GM18907 (cell line): ENCODE measurements around the gene CFAP74.

Experiments used
- ATAC-seq: cut with Tn5 transposase; IDR thresholded peaks from one replicate; pipeline ENCODE4 v1.9.1; 2021; ENCODE audit warnings: mild to moderate bottlenecking, moderate library complexity; ENCODE audit not compliant: unreplicated experiment

Gene CFAP74

GRCh38 chr1:1972976-1973715, 30.4 kb downstream of the CFAP74 start:
- no peak for ATAC-seq

DNA sequence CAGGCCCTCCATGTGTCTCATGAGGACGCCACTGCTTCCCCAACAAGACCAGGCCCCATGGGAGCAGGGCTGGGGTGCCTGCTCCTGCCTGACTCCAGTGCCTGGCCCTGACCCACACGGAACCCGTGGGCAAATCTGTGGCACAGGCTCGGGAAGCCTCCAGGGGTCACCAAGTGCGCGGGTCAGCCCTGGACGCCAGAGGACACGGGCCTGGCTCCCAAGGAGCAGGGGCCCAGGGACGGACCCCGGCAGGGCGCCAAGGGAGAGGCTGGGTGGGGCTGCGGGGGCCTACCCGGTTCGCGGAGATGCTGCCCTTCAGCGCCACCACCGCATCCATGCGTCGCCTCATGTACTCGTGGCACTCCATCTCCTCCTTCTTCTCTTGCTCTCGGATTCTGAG, 31.9 kb downstream of the CFAP74 start:
- ATAC-seq = no peak

DNA sequence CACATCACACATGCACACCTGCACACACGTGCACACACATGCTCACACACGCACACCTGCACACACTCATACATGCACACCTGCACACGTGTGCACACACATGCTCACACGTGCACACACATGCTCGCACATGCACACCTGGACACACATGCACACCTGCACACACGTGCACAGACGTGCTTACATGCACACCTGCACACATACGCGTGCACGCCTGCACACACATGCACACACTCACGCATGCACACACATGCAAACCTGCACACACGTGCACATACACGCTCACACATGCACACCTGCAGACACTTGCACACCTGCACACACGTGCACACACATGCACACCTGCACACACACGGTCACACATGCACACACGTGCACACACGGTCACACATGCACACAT, 32.6 kb downstream of the CFAP74 start:
- no peak for ATAC-seq

DNA sequence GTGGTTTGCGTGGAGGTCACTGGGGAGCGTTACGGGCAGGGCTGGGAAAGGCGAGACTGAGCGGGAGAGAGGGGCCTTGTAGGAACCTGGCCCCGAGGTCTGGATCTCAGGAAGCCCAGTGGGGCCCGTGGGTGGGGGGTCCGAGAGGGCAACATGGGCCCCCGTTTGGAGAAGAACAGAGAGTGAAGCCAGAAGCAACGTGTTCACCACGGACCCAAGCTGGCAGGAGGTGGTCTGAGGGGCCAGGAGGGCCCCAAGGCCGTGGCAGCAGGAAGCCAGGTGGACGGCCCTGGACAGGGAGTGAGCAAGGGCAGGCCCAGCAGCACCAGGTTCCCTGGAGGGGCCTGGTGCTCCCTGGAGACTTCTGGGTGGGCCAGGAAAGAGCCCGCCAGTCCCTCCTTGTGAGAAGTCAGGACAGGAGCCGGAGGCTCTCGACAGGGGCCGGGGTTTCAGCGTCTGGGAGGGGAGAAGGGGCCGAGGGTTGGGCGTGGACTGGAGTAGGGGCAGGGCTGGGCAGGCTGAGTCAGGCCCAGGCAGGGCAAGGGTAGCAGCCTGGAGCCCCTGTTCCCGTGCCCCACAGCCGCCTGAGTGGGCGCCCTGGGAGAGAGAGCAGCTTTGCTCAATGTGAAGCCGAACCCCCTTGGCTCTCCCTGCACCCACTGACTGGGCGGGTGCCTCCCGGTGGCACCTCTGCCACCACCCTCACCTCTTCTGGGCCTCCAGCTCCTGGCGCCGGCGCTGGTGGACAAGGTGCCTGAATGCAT, 33.5 kb downstream of the CFAP74 start:
- no peak for ATAC-seq

DNA sequence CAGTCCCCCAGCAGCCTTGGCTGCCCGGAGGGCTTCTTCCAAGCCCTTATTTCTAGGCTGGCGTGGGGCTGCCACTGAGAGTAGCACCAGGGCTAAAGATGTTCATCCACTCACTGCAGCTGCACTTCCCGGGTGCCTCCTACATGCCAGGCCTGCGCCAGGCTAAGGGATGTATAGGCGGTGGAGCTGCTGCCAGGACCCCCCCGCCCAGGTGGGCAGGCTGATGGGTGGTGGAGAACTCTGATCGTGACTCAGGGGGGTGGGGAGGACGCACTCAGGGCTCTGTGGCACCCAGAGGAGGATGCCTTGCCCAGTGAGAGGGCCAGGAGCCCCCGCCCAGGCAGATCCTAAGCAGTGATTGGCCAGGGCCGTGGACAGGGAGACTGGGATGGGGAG, 34.1 kb downstream of the CFAP74 start:
- ATAC-seq = no peak

DNA sequence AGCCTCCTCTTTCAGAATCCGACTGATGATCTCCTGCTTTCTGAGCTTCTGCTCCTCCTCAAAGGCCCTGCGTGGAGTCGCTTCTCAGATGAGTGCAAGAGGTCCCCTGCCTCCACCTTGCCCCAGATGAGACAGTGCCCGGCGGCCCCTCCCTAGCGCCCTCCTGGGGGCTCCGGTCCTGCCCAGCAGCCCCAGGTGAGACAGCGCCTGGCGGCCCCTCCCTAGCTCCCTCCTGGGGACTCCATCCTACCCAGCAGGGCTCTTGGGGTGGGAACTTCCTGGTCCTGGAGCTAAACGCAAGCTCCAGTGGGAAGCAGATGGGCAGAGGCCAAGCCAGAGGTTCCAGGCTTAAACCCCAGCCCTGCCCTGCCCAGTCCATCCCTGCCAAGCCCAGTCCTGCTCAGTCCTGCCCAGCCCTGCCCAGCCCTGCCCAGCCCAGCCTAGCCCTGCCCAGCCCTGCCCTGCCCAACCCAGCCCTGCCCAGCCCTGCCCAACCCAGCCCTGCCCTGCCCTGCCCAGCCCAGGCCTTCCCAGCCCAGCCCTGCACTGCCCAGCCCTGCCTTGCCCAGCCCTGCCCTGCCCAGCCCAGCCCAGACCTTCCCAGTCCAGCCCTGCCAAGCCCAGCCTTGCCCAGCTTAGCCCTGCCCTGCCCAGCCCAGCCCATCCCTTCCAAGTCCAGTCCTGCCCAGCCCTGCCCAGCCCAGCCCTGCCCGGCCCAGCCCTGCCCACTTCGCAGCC, 34.6 kb downstream of the CFAP74 start:
- ATAC-seq = no peak

DNA sequence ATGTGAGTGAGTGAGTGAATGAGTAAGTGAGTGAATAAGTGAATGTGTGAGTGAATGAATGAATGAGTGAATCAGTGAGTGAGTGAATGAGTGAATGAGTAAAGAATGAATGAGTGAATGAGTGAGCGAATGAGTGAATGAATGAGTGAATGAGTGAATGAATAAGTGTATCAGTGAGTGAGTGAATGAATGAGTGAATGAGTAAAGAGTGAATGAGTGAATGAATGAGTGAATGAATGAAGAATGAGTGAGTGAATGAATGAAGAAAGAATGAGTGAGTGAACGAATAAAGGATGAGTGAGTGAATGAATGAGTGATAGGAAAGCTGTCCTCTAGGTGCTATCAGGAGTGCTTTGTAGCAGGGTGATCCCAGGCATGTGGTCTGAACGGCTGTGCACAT, 35.7 kb downstream of the CFAP74 start:
- no peak for ATAC-seq

GRCh38 chr1:1967151-1967550, 36.4 kb downstream of the CFAP74 start:
- no peak for ATAC-seq

- no peak for ATAC-seq
Observed at GRCh38 chr1:1966071-1966740, 37.4 kb downstream of the CFAP74 start.

DNA sequence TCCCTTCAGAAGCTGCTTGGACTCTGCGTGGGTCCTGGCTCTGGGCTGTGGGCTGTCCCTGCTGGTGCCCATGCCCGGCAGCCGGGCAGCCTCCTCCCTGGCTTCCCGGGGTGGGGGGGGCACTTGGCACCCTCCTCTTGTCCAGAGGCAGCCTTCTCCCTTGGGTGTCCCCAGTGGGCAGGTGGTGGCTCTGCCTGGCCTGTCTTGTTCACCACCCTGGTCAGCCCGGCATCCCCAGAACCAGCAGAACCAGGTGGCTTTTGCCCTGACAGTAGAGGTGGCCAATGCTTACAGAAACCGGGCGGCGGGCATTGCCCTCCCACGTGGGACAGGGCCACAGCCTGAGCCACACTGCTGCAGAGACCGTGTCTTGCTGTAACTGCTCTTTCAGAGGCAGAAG, 38.0 kb downstream of the CFAP74 start:
- no peak for ATAC-seq

- ATAC-seq = no peak
Observed at GRCh38 chr1:1964811-1965210, 38.8 kb downstream of the CFAP74 start.

DNA sequence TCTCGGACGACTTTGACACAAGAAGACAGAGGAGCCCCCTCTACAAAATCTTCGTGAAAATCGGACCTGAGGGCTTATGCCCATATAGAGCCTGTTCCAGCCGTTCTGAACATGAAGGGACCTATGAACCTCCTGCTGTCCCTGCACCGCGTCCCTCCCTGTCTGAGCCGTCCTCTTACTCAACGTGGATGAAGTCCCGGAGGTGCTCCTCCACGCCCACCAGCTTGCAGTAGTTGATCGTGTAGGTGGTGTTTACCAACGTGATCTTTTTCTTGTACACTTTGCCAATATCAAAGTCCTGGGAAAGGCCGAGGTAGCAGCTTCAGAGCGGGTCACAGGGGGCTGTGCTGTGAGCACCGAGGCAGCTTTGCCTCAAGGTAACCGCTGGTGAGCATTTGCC, 40.0 kb downstream of the CFAP74 start:
- no peak for ATAC-seq

- no peak for ATAC-seq
Observed at GRCh38 chr1:1962752-1963151, 40.8 kb downstream of the CFAP74 start.

GRCh38 chr1:1960480-1961196, 42.9 kb downstream of the CFAP74 start:
- no peak for ATAC-seq

DNA sequence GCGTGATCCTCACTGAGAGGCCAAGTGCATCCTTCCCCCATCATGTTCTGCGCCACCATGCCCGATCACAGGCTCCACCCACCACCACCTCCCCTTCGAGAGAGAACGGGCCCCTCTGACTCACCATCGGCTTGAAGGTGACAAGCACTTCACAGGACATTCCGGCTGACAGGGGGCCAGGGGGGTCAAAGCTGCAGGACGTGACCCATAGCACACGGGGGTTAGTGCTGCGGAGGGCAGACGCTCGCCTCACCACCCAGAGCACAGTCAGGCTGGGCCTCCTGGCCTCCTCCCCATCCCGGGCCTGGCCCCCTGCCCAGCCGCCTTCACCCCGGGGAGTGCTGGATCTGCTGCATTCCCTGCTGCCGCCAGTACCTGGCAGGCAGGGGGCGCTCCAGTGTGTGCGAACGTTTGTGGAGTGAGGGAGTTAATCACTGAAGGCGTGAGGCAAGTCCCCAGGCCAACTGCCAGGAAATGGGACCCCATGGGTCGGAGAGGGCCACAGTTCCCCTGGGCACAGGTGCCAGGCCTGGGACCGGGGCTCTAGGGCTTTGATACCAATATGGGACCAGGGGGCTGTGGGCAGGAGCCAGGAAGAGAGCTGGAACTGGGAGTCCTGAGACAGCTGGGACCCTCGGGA, 43.6 kb downstream of the CFAP74 start:
- no peak for ATAC-seq

GRCh38 chr1:1959459-1959839, 44.1 kb downstream of the CFAP74 start:
- no peak for ATAC-seq

GRCh38 chr1:1958071-1958541, 45.5 kb downstream of the CFAP74 start:
- no peak for ATAC-seq

- no peak for ATAC-seq
Observed at GRCh38 chr1:1957533-1957961, 46.0 kb downstream of the CFAP74 start.

- ATAC-seq = no peak
Observed at GRCh38 chr1:1956586-1957532, 46.7 kb downstream of the CFAP74 start.
